MM.1S (cell line): ENCODE data around the gene ARF6.
A peak's percentile ranks its signal among the peaks of the same experiment; 100 is the strongest.

Experiments
- DNase-seq: peaks from one replicate; pipeline ENCODE4 v3.0.0-alpha.2; 2015
- H2AFZ ChIP-seq: fragments of 300-600 bp; sonication (generic); 2 replicates; pipeline ENCODE4 v1.6.0; 2016; ENCODE audit warnings: antibody characterized with exemption, low read length
- H3F3A ChIP-seq: fragments of 300-600 bp; sonication (generic); 2 replicates; pipeline ENCODE4 v1.6.1; 2016; ENCODE audit warnings: mild to moderate bottlenecking, antibody characterized with exemption, low read length, moderate library complexity, mixed read lengths; ENCODE audit not compliant: insufficient read depth
- H3K27ac ChIP-seq: fragments of 300-600 bp; sonication (generic); 2 replicates; pipeline ENCODE4 v1.5.1; 2016; ENCODE audit warnings: mild to moderate bottlenecking, low read length
- H3K27me3 ChIP-seq: fragments of 300-600 bp; sonication (generic); replicated peaks from 2 replicates; pipeline ENCODE4 v1.6.0; 2016; ENCODE audit warnings: low read length; ENCODE audit not compliant: insufficient read depth
- H3K36me3 ChIP-seq: fragments of 300-600 bp; sonication (generic); replicated peaks from 2 replicates; pipeline ENCODE4 v1.6.1; 2016; ENCODE audit warnings: mild to moderate bottlenecking, low read length, mixed read lengths; ENCODE audit not compliant: insufficient read depth
- H3K4me1 ChIP-seq: fragments of 300-600 bp; sonication (generic); 2 replicates; pipeline ENCODE4 v1.6.1; 2016; ENCODE audit warnings: low read length, mixed read lengths
- H3K4me2 ChIP-seq: fragments of 300-600 bp; sonication (generic); 2 replicates; pipeline ENCODE4 v1.6.0; 2016; ENCODE audit warnings: low read depth, low read length
- H3K4me3 ChIP-seq: fragments of 300-600 bp; sonication (generic); 2 replicates; pipeline ENCODE4 v1.5.1; 2016; ENCODE audit warnings: low read length, mixed read lengths
- H3K79me2 ChIP-seq: fragments of 300-600 bp; sonication (generic); 2 replicates; pipeline ENCODE4 v1.6.1; 2016; ENCODE audit warnings: mixed run types, low read length, mixed read lengths
- H3K9ac ChIP-seq: fragments of 300-600 bp; sonication (generic); 2 replicates; pipeline ENCODE4 v1.6.1; 2016; ENCODE audit warnings: low read length, mixed read lengths
- H3K9me2 ChIP-seq: fragments of 300-600 bp; sonication (generic); replicated peaks from 2 replicates; pipeline ENCODE4 v1.6.1; 2016; ENCODE audit warnings: mild to moderate bottlenecking, low read length, mixed read lengths; ENCODE audit not compliant: insufficient read depth
- H3K9me3 ChIP-seq: fragments of 300-600 bp; sonication (generic); replicated peaks from 2 replicates; pipeline ENCODE4 v1.6.1; 2016; ENCODE audit warnings: mild to moderate bottlenecking, low read length, mixed read lengths; ENCODE audit not compliant: insufficient read depth
- H4K20me1 ChIP-seq: fragments of 300-600 bp; sonication (generic); 2 replicates; pipeline ENCODE4 v1.6.1; 2016; ENCODE audit warnings: mild to moderate bottlenecking, low read length, moderate library complexity, mixed read lengths; ENCODE audit not compliant: insufficient read depth
- EZH2 ChIP-seq: fragments of 300-600 bp; sonication (generic); optimal IDR thresholded peaks from 2 replicates; pipeline ENCODE3; 2017; ENCODE audit warnings: low read depth, mild to moderate bottlenecking, antibody characterized with exemption, low read length, mixed read lengths
- EZH2phosphoT487 ChIP-seq: fragments of 300-600 bp; sonication (generic); IDR thresholded peaks from 2 replicates; pipeline ENCODE4 v1.6.1; 2018; ENCODE audit warnings: antibody characterized with exemption, low read length
- TF ChIP-seq, protein P1 (sequence below): fragments of 300-600 bp; sonication (generic); IDR thresholded peaks from 2 replicates; pipeline ENCODE4 v1.5.1; 2016; ENCODE audit warnings: antibody characterized with exemption, low read length, mixed read lengths

Gene ARF6

DNA sequence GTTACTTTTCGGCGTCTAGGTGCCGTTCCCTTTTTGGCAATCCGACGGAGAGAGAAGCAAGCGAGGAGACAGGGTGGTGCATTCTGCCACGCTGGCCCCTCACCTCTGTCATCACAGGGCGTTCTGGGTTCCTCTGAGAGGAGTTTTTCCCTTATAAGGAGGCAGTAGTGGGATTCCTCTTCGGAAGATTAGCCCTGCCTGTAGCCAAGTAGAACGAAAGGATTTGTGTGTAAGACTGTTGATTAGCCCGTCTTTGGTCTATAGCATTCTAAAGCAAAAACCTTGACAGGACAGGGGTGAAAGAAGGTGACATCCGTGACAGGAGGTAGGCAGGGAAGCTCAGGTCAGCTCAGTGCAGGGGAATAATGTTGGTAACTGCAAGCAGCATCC lies 31.2 kb upstream of the ARF6 start:
- Histone ChIP-seq H3K9me2 (no peaks in the 10 kb centered on the region), H3K9ac (peak overlapping the region; percentile 89), H3K4me2 (peak overlapping the region; percentile 82), H3K79me2 (no peaks in the 10 kb centered on the region), H3K27ac (peak overlapping the region; percentile 93), H3K4me3 (peak overlapping the region; percentile 86), H2AFZ (peak overlapping the region; percentile 89), H3K27me3 (no peaks in the 10 kb centered on the region), H3K36me3 (no peaks in the 10 kb centered on the region), H4K20me1 (no peaks in the 10 kb centered on the region), H3K4me1 (peaks cover 13% of the 10 kb centered on the region; the same call in 1 of the 2 replicates), H3F3A (peaks cover 15% of the 10 kb centered on the region), H3K9me3 (no peaks in the 10 kb centered on the region)
- TF ChIP-seq, protein P1, sequence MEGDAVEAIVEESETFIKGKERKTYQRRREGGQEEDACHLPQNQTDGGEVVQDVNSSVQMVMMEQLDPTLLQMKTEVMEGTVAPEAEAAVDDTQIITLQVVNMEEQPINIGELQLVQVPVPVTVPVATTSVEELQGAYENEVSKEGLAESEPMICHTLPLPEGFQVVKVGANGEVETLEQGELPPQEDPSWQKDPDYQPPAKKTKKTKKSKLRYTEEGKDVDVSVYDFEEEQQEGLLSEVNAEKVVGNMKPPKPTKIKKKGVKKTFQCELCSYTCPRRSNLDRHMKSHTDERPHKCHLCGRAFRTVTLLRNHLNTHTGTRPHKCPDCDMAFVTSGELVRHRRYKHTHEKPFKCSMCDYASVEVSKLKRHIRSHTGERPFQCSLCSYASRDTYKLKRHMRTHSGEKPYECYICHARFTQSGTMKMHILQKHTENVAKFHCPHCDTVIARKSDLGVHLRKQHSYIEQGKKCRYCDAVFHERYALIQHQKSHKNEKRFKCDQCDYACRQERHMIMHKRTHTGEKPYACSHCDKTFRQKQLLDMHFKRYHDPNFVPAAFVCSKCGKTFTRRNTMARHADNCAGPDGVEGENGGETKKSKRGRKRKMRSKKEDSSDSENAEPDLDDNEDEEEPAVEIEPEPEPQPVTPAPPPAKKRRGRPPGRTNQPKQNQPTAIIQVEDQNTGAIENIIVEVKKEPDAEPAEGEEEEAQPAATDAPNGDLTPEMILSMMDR = no peak
- TF ChIP-seq EZH2 (no peak), EZH2phosphoT487 (no peak)
- peak; percentile 51 for DNase-seq

DNA sequence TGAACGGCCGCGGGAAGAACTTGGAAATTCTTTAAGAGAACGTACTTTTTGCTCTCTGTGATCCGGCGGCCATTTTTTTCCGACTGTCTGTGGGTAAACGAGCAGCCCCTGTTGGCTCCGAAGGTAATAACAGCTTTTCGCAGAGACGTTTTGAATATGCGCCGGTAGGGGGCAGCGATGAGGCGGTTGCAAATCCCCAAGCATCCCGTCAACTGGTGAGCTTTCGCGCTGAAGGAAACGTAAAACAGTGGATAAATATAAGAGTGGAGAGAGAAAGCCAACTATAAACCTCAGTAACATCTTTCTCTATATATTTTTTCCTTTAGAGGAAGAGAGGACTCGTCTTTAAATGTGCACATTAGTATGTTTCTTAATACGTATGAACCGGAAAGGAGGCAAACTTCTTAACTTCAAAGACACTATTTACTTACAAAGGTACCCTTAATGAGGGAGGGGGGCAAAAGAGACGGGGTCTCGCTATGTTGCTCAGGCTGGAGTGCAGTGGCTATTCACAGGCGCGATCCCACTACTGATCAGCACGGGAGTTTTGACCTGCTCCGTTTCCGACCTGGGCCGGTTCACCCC lies 30.7 kb upstream of the ARF6 start:
- Histone ChIP-seq H4K20me1 (no peaks in the 10 kb centered on the region), H3K4me3 (peak overlapping the region; percentile 86), H2AFZ (peak overlapping the region; percentile 89), H3K9me2 (no peaks in the 10 kb centered on the region), H3K4me2 (peak overlapping the region; percentile 82), H3K4me1 (peaks cover 13% of the 10 kb centered on the region; the same call in 1 of the 2 replicates), H3K9ac (peak overlapping the region; percentile 89), H3K27ac (peak overlapping the region; percentile 93), H3F3A (peaks cover 15% of the 10 kb centered on the region), H3K9me3 (no peaks in the 10 kb centered on the region), H3K36me3 (no peaks in the 10 kb centered on the region), H3K79me2 (no peaks in the 10 kb centered on the region), H3K27me3 (no peaks in the 10 kb centered on the region)
- peak; percentile 57 for DNase-seq
- TF ChIP-seq, protein P1 = peak; percentile 99
- no peak for TF ChIP-seq EZH2phosphoT487

- TF ChIP-seq, protein P1 = no peak
- TF ChIP-seq EZH2 (no peak), EZH2phosphoT487 (no peak)
- H3K9me2 ChIP-seq = no peaks in the 10 kb centered on the region
- H3K4me2 ChIP-seq = peak overlapping the region; percentile 70
- no peaks in the 10 kb centered on the region for H3K79me2 ChIP-seq
- H2AFZ ChIP-seq = 0 out of 2 replicates have a peak overlapping the region, but pooled peaks have one; percentile 67
- H3K9me3 ChIP-seq = no peaks in the 10 kb centered on the region
- no peaks in the 10 kb centered on the region for H3K27me3 ChIP-seq
- peak overlapping the region; percentile 92 for H3K9ac ChIP-seq
- H3K36me3 ChIP-seq = no peaks in the 10 kb centered on the region
- H3F3A ChIP-seq = peaks cover 19% of the 10 kb centered on the region
- H3K4me3 ChIP-seq = peak overlapping the region; percentile 85
- peaks cover 9% of the 10 kb centered on the region; the same call in 1 of the 2 replicates for H3K4me1 ChIP-seq
- H4K20me1 ChIP-seq = no peaks in the 10 kb centered on the region
- no peak for DNase-seq
- H3K27ac ChIP-seq = peak overlapping the region; percentile 93
Measured at GRCh38 chr14:49863487-49864281, 29.2 kb upstream of the ARF6 start.
